Measurements from ENCODE around the gene PES1.
A peak's percentile ranks its signal among the peaks of the same experiment; 100 is the strongest.
"Not testable (repeated sequence)": the region's sequence is repeated elsewhere in the genome, so short reads cannot be mapped to it uniquely, and the experiment has no call there.

PES1 gene

DNA sequence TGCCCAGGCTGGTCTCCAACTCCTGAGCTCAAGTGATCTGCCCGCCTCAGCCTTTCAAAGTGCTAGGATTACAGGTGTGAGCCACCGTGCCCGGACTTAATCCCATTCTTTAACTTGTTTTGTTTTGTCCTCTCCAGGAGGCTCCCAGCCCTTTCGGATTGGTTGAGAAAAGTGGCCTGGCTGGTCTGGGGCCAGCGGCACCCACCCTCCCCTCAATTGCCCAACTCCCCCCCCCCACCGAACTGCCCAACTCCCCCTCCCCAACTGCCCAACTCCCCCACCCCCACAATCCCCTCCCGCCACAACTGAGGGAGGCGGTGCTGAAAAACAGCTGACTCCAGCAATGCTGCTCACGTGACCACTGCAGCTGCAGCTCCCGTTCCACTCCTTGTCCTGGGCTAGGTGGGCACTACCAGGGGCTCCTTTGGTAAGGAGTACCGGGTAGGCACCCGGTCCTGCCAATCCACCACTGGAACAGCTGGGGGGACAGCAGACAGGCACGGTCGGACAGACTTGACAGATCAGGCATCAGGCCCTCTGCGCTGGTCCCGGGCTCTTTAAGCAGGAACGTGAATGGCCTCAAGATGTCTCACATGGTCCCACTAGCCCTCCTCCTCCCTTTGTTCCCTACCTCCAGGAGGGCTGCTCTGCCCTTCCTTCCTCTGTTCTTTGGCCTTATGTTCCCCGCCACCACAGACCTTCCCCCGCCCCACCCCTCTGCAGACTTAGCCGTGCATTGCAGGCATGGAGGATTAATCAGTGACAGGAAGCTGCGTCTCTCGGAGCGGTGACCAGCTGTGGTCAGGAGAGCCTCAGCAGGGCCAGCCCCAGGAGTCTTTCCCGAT is 15.0 kb upstream of the PES1 start, which contains the start of gene TCN2:
Gene TCN2 (plus strand): TSS at position 720 of the 845 bp plus-strand sequence. CDS start 158 bp downstream, outside the sequence.
- Histone ChIP-seq H3K4me1 (ENCODE audit: control insufficient read depth, insufficient read depth, low read length) (peaks cover 53% of the 10 kb centered on the region), H3K9me3 (ENCODE audit: control insufficient read depth, low read length) (no peaks in the 10 kb centered on the region), H3K9ac (ENCODE audit: low read length) (peak within 1 kb of the TSS; percentile 75), H3K4me3 (ENCODE audit: low read length) (peak within 1 kb of the TSS; percentile 75), H3K36me3 (ENCODE audit: control insufficient read depth, insufficient read depth, low read length) (no peaks in the 10 kb centered on the region), H3K27me3 (ENCODE audit: control insufficient read depth, insufficient read depth, low read length) (no peaks in the 10 kb centered on the region)

DNA sequence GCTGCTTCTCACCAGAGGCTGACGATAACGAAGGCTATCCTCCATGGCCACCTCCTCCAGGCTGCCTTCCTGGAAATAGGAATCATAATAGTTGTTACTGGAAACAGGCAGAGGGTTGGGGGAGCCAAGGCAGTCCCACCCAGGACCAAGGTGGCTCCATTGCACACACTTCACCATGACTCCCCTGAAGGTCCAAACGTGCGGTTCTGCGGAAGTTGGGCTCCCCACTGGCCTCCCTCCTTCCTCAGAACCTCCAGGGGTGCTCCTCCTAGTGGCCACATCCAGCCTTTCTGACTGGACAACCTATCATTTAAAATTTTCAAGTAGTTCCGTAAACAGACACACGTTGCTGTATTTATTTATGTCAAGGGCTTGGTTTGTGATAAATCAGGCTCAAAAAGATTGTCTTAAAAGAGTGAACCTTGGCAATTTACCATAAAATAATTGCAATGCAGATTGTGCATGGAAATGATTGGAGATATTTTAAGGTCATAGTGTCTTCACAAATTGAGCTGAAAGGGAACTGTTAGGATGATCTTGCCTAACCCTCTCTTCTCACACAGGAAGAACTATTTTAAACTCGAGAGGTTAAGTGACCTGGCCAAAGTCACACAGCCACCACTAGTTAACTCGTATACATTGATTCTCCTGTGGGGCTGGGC is 13.9 kb upstream of the PES1 start:
- H3K4me3 ChIP-seq (ENCODE audit: low read length): no peak overlapping the region

GRCh38 chr22:30604723-30605122 is 13.0 kb upstream of the PES1 start:
- H3K9ac ChIP-seq (ENCODE audit: low read length): no peak overlapping the region

More for the DNA sequence above, 13.9 kb upstream of the PES1 start:
- H3K9ac ChIP-seq (ENCODE audit: low read length): peak overlapping the region; percentile 75
- H3K9me3 ChIP-seq (ENCODE audit: control insufficient read depth, low read length): no peaks in the 10 kb centered on the region
- peaks cover 53% of the 10 kb centered on the region for H3K4me1 ChIP-seq (ENCODE audit: control insufficient read depth, insufficient read depth, low read length)
- no peaks in the 10 kb centered on the region for H3K27me3 ChIP-seq (ENCODE audit: control insufficient read depth, insufficient read depth, low read length)
- no peaks in the 10 kb centered on the region for H3K36me3 ChIP-seq (ENCODE audit: control insufficient read depth, insufficient read depth, low read length)

GRCh38 chr22:30603801-30604200 is 12.1 kb upstream of the PES1 start:
- no peak overlapping the region for H3K4me3 ChIP-seq (ENCODE audit: low read length)
- H3K4me1 ChIP-seq (ENCODE audit: control insufficient read depth, insufficient read depth, low read length): peaks cover 43% of the 10 kb centered on the region
- H3K9me3 ChIP-seq (ENCODE audit: control insufficient read depth, low read length): no peaks in the 10 kb centered on the region
- H3K9ac ChIP-seq (ENCODE audit: low read length): no peak overlapping the region
- no peaks in the 10 kb centered on the region for H3K27me3 ChIP-seq (ENCODE audit: control insufficient read depth, insufficient read depth, low read length)
- H3K36me3 ChIP-seq (ENCODE audit: control insufficient read depth, insufficient read depth, low read length): no peaks in the 10 kb centered on the region

More at GRCh38 chr22:30604723-30605122, 13.0 kb upstream of the PES1 start:
- Histone ChIP-seq H3K36me3 (ENCODE audit: control insufficient read depth, insufficient read depth, low read length) (no peaks in the 10 kb centered on the region), H3K27me3 (ENCODE audit: control insufficient read depth, insufficient read depth, low read length) (no peaks in the 10 kb centered on the region), H3K4me1 (ENCODE audit: control insufficient read depth, insufficient read depth, low read length) (peaks cover 52% of the 10 kb centered on the region), H3K4me3 (ENCODE audit: low read length) (no peak overlapping the region), H3K9me3 (ENCODE audit: control insufficient read depth, low read length) (no peaks in the 10 kb centered on the region)

GRCh38 chr22:30602049-30602448 is 10.3 kb upstream of the PES1 start:
- no peaks in the 10 kb centered on the region for H3K36me3 ChIP-seq (ENCODE audit: control insufficient read depth, insufficient read depth, low read length)
- peaks cover 26% of the 10 kb centered on the region for H3K4me1 ChIP-seq (ENCODE audit: control insufficient read depth, insufficient read depth, low read length)
- H3K9ac ChIP-seq (ENCODE audit: low read length): no peak overlapping the region
- H3K27me3 ChIP-seq (ENCODE audit: control insufficient read depth, insufficient read depth, low read length): no peaks in the 10 kb centered on the region
- H3K4me3 ChIP-seq (ENCODE audit: low read length): no peak overlapping the region
- H3K9me3 ChIP-seq (ENCODE audit: control insufficient read depth, low read length): no peaks in the 10 kb centered on the region

DNA sequence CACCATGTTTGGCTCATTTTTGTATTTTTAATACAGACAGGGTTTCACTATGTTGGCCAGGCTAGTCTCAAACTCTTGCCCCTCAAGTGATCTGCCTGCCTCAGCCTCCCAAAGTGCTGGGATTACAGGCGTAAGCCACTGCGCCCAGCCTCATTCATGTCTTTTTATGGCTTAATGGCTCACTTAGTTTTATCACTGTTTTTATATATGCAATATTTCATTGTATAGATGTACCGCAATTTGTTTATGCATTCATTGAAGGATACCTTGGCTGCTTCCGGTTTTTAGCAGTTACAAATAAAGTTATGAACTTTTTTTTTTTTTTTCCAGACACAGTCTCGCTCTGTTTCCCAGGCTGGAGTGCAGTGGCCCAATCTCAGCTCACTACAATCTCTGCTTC is 9.8 kb upstream of the PES1 start:
- no peaks in the 10 kb centered on the region for H3K27me3 ChIP-seq (ENCODE audit: control insufficient read depth, insufficient read depth, low read length)
- peaks cover 23% of the 10 kb centered on the region for H3K4me1 ChIP-seq (ENCODE audit: control insufficient read depth, insufficient read depth, low read length)
- no peaks in the 10 kb centered on the region for H3K9me3 ChIP-seq (ENCODE audit: control insufficient read depth, low read length)
- H3K9ac ChIP-seq (ENCODE audit: low read length): no peak overlapping the region
- H3K4me3 ChIP-seq (ENCODE audit: low read length): no peak overlapping the region
- no peaks in the 10 kb centered on the region for H3K36me3 ChIP-seq (ENCODE audit: control insufficient read depth, insufficient read depth, low read length)

DNA sequence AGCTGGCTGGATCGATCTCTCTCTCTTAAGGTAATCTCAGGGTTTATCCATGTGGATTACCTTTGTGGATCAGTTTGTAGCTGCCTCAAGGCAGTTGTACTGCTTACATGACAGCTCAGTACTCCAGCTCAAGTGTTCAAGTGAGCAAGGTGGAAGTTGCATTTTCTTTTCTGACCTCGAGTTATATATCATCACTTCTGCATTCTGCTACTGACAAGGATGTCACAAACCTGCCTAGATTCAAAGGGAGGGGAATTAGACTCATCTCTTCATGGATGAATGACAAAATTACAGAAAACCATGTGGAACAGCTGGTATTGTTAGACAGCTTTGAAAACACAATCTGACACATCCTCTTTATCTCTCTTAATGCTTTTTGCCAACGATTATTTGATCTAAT is 9.2 kb upstream of the PES1 start:
- no peaks in the 10 kb centered on the region for H3K36me3 ChIP-seq (ENCODE audit: control insufficient read depth, insufficient read depth, low read length)

DNA sequence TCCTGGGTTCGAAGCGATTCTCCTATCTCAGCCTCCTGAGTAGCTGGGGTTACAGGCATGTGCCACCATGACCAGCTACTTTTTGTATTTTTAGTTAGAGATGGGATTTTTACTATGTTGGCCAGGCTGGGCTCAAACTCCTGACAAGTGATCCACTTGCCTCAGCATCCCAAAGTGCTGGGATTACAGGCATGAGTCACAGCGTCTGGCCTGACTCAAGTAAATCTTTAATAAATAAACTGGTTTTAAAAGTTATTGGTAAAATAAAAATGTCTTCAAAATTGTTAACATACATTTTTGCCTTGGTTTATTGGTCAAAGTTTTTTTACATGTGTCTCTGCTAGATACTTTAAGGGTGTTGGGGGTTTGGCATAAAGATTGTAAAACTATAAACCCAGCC is 7.3 kb upstream of the PES1 start:
- Histone ChIP-seq H3K4me3 (ENCODE audit: low read length) (no peak overlapping the region), H3K36me3 (ENCODE audit: control insufficient read depth, insufficient read depth, low read length) (no peaks in the 10 kb centered on the region), H3K4me1 (ENCODE audit: control insufficient read depth, insufficient read depth, low read length) (peaks cover 22% of the 10 kb centered on the region), H3K27me3 (ENCODE audit: control insufficient read depth, insufficient read depth, low read length) (no peaks in the 10 kb centered on the region), H3K9me3 (ENCODE audit: control insufficient read depth, low read length) (no peaks in the 10 kb centered on the region), H3K9ac (ENCODE audit: low read length) (no peak overlapping the region)

More for the DNA sequence above, 9.2 kb upstream of the PES1 start:
- Histone ChIP-seq H3K4me1 (ENCODE audit: control insufficient read depth, insufficient read depth, low read length) (peaks cover 22% of the 10 kb centered on the region), H3K9me3 (ENCODE audit: control insufficient read depth, low read length) (no peaks in the 10 kb centered on the region), H3K9ac (ENCODE audit: low read length) (no peak overlapping the region), H3K4me3 (ENCODE audit: low read length) (no peak overlapping the region), H3K27me3 (ENCODE audit: control insufficient read depth, insufficient read depth, low read length) (no peaks in the 10 kb centered on the region)

- Histone ChIP-seq H3K4me1 (ENCODE audit: control insufficient read depth, insufficient read depth, low read length) (peaks cover 18% of the 10 kb centered on the region), H3K9ac (ENCODE audit: low read length) (no peak overlapping the region), H3K4me3 (ENCODE audit: low read length) (no peak overlapping the region), H3K9me3 (ENCODE audit: control insufficient read depth, low read length) (no peaks in the 10 kb centered on the region), H3K36me3 (ENCODE audit: control insufficient read depth, insufficient read depth, low read length) (no peaks in the 10 kb centered on the region), H3K27me3 (ENCODE audit: control insufficient read depth, insufficient read depth, low read length) (no peaks in the 10 kb centered on the region)
Observed at GRCh38 chr22:30596886-30597285, 5.2 kb upstream of the PES1 start.

DNA sequence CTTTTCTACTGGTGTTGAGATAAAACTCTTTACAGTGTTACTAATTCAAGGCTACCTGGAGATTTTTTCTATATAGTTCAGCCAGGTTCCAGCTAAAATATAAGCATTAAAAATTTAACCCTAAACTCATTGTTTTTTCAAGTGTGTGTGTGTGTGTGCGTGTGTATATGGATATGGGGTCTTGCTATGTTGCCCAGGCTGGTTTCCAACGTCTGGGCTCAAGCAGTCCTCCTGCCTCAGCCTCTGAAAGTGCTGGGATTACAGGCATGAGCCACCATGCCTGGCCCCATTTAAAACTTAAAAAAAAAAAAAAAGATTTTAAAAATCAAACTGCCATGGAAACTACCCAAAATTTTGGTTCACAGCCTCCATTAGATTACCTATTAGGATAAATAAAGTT is 4.5 kb upstream of the PES1 start:
- no peaks in the 10 kb centered on the region for H3K36me3 ChIP-seq (ENCODE audit: control insufficient read depth, insufficient read depth, low read length)
- no peaks in the 10 kb centered on the region for H3K27me3 ChIP-seq (ENCODE audit: control insufficient read depth, insufficient read depth, low read length)
- no peaks in the 10 kb centered on the region for H3K9me3 ChIP-seq (ENCODE audit: control insufficient read depth, low read length)
- H3K4me1 ChIP-seq (ENCODE audit: control insufficient read depth, insufficient read depth, low read length): peaks cover 19% of the 10 kb centered on the region
- H3K9ac ChIP-seq (ENCODE audit: low read length): no peak overlapping the region
- no peak overlapping the region for H3K4me3 ChIP-seq (ENCODE audit: low read length)

- peaks cover 30% of the 10 kb centered on the region for H3K4me1 ChIP-seq (ENCODE audit: control insufficient read depth, insufficient read depth, low read length)
- not testable (repeated sequence) for H3K9ac ChIP-seq (ENCODE audit: low read length); H3K9me3 ChIP-seq (ENCODE audit: control insufficient read depth, low read length); H3K27me3 ChIP-seq (ENCODE audit: control insufficient read depth, insufficient read depth, low read length); H3K4me3 ChIP-seq (ENCODE audit: low read length); H3K36me3 ChIP-seq (ENCODE audit: control insufficient read depth, insufficient read depth, low read length)
Observed at GRCh38 chr22:30592360-30592713, 627 bp upstream of the PES1 start.

DNA sequence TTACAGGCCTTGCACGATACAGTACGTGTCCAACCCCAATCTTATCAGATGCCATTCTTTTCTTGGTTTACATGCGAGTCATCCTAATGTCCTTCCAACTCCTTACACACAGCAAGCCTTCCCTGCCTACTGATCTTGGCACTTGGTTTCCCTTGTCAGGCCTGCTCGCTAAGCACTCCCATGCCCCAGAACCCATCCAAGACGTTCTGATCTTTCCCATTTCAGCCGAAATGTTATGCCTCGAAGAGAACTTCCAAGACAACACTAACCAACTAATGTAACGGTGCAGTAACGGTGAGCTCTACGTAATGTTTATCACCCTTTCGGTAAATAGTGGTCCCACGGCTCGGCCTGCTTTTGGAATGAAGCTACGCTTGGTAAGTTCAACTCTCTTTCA is 521 bp downstream of the PES1 start:
- H3K9me3 ChIP-seq (ENCODE audit: control insufficient read depth, low read length): no peaks in the 10 kb centered on the region
- no peaks in the 10 kb centered on the region for H3K36me3 ChIP-seq (ENCODE audit: control insufficient read depth, insufficient read depth, low read length)
- H3K4me1 ChIP-seq (ENCODE audit: control insufficient read depth, insufficient read depth, low read length): peaks cover 29% of the 10 kb centered on the region
- H3K27me3 ChIP-seq (ENCODE audit: control insufficient read depth, insufficient read depth, low read length): no peaks in the 10 kb centered on the region
- peak overlapping the region; percentile 74 for H3K9ac ChIP-seq (ENCODE audit: low read length)
- peak overlapping the region; percentile 63 for H3K4me3 ChIP-seq (ENCODE audit: low read length)

Data from mucosa of stomach (tissue), 1 donor.